HG02981 (cell line): ENCODE measurements around the gene KIRREL1.

Experiments used
- ATAC-seq: cut with Tn5 transposase; IDR thresholded peaks from one replicate; pipeline ENCODE4 v1.9.1; 2021; ENCODE audit warnings: mild to moderate bottlenecking, moderate library complexity; ENCODE audit not compliant: unreplicated experiment

Gene KIRREL1

DNA sequence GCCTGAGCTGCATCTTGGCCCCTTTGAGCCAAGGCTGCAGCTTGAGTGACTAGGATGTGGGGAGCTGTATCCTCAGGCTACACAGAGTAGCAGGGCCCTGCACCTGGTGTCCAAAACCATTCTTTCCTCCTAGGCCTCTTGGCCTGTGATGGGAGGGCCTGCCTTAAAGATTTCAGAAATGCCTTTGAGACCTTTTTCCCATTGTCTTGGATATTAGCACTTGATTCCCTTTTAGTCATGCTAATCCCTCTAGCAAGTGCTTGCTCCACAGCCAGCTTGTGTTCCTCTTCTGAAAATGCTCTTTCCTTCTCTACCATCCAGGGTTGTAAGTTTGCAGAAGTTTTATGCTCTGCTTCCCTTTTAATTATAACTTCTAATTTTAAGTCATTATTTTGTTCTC, 21.7 kb upstream of the KIRREL1 start:
- no peak for ATAC-seq

DNA sequence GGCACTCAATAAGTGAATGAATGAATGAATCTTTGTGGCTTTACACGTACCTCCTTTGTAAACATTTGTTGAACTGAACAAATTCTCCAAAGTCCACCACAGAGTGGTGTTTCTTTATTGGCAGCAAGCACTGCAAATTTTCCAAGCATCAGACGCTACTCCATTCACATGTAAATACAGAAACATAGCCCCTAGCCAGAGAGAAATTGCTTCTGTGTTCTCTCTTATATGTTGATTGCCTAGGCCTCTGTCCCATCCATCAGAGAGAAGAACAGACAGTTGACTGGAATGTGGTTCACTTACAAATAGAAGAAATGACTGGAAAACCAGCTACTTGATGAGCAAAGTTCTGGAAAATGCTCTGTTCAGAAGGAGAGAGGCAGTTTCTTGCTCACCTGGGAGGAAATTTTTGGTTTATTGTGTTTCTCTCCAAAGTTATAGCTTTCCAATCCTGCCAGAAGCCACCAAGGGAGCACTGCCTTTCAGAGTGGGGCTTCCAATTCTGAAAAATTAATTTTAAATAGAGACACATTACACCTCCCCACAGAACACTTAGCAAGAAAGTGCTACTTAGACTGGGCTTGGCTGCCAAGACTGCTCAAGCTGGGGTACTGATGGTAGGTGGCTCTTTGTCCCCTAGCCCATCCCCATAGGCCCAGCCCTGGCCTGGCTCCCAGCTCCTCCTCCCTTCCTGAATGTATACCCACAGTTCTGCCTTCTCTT, 18.1 kb upstream of the KIRREL1 start:
- no peak for ATAC-seq

DNA sequence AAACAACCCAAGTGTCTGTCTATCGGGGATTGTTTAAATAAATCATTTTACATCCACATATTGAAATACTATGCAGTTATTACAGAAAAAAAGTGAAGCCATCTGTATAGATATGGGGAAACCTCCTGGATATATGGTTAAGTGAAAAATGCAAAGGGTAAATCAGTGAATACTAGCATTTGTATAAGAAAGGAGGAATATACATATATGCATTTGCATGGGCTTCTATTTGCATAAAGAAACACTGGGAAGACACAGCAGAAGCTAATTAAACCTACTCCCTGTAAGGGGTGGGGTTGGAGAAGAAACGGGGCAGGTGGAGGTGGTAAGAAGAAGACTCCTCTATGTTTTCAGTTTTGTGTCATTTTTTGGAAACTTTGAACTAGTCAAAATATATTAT, 16.6 kb upstream of the KIRREL1 start:
- no peak for ATAC-seq

DNA sequence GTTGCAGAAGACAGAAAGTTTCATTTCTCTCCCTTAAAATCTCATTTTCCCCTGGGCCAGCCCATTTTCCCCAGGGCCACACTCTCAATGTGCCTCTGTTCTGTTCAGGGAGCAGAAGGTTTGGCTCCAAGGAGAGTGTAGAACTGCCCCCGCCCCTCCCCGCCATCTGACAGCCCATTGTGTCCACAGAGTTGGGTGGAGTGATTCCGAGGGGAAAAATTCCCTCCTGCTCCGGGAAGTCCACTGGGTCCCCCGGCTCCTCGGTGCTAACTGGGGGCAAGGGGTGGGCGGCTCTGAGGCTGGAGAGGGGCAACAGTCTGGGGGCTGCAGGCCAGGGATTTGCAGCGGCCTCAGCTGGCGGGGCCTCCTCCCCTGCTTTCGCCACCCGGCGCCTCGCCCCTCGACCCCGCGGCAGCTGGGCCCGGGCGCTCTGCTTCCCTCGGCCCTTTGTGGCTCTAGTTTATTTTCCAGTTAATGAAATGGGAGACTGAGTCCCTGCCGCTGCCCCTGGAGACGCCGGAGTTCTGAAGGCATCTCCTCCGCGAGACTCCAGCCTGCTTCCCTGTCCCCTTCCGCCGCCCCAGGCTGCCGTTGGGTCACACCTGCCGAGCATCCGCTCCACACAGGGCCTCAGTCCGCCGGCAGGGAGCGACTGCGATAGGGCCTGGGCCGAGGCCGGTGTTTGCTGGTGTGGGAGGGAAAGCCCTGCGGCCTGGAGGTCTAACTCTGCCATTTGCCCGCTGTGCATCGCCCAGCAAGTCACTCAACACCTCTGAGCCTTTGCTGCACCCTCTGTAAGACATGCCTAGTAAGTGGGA, 14.7 kb upstream of the KIRREL1 start:
- no peak for ATAC-seq

DNA sequence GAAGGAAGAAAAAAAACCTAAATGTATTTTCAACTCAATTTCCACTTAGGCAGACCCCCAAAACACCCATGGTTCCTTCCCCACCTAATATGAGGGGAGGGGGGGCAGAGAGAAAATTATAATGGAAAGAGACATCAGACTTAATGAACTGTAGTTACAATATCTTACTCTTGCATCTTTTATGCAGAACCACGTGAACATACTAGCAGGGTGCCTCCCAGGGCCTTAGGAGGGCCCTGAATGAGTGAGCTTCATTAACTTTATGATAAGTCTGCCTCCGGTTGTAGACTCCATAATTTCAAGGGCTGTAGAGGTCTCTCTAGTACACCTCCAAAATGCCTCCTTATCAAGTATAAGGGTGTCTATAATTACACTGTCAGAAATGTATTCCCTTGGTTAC, 11.3 kb upstream of the KIRREL1 start:
- ATAC-seq, result no peak

DNA sequence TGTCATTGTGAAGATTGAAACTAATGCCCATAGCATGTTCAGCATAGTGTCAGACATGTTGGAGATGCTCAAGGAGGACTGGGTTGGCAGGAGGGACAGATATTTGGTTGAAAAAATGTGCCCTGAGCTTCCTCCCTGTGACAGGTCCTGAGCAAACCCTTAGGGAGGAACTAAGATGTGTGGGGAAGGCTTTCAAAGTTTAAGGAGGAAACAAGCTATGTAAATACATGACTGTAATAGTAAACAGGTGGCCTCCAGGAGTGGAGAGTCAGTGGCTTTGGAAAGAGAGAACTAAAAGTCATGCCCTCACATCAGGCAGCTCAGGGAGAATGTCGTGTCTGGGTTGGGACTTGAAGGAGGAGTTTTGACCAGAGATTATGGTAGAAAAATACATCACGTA, 9.7 kb upstream of the KIRREL1 start:
- no peak for ATAC-seq

DNA sequence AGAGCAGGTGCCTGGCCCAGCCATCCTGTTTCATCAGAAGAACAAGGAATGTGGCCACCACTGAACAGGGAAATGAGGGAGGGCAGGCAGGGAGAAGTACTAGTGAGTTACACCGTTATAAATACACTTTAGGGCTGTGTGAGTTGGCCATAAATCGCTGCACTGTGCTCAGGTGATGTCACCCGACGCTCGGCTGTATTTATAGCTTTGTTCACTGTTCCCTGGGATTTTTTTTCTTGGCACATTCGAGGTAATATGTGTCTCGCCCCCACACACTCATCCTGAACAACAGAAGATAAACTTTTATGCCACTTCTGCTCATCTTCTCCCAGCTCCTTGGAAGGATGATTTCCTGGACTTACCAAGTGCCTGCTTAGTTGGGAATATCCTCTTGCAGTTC, 9.0 kb upstream of the KIRREL1 start:
- no peak for ATAC-seq

DNA sequence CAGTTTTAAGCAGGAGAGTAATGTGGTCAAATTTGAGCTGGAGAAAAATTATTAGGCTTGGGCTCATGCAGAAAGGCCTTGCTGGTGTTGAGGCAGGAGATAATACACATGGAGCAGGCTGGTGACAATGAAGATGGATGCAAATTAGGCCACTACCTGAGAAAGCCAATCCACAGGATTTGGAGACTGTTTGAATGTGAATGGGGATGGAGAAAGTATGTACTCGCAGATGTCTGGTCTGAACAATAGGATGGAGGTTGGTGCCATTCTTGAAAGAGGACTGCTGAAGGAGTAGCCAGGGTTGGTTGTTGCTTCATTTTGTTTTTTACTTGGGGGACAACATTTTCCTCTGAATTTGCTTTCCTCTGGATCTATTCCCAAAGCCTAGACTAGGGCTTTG, 8.0 kb upstream of the KIRREL1 start:
- no peak for ATAC-seq

DNA sequence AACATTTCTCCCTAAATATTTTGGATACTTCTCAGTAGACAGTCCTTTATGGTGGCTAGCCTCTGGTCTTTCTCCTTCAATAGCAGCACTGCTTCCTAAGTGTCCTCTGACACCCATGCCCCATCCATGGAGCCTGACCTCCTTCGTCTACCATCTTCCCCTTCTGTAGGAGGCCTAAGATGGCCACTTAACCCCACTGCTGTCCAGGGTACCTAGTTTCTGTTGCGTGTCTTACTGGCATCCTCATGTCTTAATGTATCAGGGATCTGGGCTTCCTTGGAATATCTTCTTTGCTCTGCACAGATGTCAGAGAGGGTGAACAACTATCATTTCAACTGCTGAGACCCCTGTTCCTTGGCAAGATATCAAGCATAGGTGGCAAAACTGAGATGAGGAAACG, 5.4 kb upstream of the KIRREL1 start:
- no peak for ATAC-seq

DNA sequence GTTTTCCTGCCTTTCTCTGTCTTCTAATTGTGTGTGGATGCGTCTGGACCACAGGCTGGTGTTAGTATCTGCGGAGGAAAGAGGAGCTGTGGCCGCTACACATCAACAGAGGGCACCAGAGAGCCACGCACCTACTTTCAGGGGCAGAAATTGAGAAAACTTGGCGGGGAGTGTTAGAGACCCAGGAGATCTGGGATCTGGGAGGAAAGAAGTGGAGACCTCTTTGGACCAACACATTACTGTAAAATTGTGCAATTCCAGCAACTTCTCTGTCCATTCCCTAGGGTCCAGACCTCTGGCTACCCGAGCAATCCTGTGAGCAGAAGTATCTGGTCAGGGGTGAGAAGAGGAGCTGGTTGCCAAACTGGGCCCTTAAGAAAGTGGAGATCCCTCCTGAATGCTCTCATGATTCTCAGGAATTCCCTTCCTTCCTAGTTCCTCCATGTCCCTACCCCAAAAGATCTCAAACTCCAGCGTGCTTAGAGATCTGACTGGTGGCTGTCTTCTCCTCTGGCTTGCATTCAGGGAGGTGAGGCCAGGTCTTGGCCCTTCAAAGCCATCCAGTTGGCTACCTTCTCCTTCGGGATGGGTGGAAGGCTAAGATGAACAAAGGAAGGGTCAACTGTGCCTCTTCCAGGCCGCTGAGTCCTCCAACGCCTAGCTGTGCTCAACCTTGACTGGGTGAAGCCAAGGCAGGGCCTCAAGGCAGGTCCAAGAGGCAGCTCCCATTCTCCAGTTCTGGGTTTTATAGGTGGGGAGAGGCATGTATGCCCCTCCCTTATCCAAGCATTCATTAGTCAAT, 1.2 kb upstream of the KIRREL1 start:
- ATAC-seq, result no peak

DNA sequence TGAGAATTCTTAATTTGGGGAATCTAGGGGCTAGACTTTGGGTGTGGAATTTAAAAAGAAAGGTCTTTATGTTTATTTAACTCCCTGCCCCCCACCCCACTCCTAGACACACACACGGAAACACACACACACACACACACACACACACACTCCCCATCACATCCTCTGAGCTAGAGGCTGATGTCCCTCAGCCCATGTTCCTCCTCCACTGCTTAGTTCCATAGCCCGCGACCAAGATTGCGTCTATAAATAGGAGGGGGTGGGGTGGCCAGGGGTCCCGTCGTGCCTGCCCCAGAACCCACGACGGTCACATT, 655 bp upstream of the KIRREL1 start:
- no peak for ATAC-seq

DNA sequence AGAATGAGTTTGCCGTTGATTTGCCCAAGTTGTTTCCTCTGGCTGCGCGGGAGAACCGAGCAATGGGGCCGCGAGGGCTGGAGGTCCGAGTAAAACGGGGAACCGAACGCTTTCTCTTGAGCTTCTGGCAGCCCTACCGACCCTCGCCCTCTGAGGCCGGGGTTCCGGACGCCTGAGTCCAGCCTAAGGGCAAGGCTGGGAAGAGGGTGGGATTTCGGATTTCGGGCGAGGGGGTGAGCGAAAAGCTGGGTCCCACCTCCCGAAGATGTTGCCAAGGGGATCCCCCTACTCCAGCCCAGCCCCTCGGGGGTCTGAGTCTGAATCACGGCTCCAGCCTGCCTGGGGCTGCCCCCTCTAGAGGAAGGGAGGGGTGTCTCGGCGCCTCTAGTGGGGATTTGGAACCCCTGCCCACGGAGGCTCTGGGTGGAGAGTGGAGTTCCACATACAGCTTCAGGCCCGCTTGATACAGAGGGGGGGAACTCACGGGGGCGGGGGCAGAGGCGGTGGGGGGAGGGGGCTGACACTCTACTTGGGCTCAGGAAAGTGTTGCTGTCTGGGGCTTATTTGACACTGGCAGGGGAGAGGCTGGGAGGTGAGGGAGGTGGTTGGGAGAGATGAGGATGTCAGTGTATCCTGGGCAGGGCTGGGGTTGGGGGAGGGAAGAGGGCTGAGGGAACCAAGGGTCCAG, 617 bp downstream of the KIRREL1 start:
- ATAC-seq, result no peak

DNA sequence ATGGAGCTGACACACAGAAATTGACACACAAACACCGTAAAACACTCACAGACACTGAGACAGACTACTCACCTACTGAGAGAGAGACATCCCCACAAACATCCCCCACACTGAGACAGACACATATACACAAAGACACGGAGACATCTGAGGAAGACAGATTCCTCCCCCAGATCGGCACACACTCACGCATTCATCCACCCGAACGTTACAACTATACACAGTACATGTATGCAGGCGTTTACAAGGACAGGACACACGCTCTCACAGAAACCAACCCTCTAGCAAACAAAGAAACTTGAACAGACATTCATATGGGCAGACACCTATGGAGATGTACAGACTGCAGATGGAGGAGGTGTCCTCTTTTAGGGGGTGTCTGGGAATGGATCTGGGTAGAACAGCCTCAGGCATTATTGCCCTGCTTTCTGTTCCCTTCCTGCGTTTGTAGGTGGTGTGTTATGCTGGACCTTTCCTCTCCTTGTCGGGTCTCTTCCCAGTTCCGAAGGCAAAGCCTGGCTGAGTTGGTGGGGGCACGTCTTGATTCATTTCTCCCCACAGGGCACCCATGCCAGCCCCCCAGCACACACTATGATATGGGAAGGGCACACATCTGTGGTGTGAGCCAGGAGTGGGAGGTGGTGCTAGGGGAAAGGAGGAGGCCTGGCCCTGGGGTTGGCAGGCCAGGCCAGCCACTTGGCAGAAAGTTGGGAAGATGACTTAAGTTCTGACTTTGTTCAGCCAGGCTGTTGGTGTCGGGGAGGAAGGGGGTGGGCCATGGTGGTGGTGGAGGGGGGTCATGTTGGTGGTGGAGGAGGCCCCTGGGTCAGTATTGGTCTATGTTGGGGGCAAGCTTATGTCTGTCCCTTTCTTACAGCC, 1.5 kb downstream of the KIRREL1 start:
- no peak for ATAC-seq

DNA sequence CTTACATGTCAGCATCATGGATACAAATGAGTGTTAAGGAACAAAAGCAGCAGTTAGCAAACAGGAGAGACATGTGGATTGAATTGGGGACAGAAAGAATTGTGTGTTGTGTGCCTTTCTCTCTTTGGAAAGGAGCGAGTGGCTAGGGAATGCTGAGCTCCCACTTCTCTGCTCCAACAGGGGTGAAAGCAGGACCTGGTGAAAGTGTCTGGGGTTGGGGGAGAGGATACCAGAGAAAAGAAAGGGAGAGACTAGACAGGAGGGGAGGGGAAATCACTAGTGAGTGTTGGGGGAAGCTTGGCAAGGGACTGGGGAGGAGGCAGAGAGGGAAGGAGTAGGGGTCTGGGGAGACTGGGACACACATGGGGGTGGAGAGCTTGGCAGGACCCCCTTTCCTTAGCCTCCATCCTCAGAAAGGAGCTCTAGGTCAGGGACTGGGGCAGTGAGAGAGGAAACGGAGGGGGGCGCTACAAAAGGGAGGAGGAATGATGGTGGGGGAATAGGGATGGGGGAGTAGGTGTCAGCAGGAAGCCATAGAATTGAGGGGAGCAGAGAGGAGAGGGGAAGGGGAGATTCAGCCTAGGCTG, 2.2 kb downstream of the KIRREL1 start:
- no peak for ATAC-seq

DNA sequence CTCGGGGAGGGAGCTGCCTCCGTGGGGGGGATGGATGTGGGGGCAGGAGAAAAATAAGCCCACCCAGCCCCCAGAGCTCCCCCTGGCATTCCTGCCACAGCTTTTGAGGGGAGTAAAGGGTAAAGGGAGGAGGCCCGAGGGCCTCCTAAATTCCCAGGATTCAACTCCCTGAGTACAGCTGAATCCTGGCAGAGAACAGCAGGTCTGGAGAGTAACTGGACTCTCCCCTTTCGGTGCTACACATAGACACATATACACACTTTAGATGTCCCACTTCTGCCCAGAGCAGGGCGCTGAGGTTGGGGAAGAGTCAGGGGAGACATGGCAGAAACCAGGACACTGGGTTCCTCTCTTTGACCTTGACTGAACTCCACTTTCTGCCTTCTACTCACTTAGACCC, 3.0 kb downstream of the KIRREL1 start:
- no peak for ATAC-seq

DNA sequence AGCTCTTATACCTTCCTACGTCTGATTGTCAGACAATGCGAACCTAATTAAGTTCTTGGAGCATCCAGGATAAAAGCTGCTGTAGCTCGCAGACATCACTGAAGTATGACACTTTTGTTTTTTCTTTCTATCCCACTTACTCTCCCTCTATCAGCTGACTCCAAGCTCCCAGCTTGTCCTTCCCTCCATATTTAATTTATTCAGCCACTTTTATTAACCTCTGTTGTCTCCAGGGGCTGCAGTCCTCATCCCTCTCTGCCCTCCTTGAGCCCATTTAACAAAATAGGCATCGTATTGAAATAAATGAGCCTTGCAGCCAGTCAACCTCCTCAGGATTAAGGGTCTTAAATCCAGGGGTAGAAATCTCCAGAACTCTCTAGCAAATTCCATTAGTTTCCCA, 7.1 kb downstream of the KIRREL1 start:
- ATAC-seq, result no peak

DNA sequence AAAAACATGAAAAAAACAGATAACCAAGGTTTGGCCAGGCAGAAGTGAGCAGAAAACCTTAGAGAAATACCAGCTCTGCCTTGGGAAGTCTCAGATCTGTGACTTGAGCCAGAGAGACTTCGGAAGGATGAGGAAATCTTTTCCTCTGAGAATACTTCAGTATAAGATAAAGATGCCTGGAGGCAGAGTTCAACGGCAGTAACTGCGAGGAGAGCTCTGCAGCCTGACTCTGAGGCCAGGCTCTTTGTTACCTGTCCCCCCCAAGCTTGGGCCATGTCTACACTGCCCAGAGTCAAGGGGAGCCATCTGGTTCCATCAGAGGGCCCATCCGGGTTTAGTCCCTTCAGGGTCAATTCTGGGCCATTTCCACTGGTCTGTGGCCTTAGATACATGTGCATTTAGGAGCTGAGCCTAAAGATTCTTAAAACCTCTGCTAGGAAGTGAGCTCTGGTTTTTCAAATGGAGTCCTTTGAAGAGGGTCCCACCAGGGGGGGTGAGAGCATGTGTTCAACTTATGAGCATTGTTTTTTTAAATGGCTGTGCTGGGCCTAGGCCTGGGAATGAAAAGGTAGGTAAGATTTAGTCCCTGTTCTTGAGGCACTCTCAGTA, 8.7 kb downstream of the KIRREL1 start:
- no peak for ATAC-seq

DNA sequence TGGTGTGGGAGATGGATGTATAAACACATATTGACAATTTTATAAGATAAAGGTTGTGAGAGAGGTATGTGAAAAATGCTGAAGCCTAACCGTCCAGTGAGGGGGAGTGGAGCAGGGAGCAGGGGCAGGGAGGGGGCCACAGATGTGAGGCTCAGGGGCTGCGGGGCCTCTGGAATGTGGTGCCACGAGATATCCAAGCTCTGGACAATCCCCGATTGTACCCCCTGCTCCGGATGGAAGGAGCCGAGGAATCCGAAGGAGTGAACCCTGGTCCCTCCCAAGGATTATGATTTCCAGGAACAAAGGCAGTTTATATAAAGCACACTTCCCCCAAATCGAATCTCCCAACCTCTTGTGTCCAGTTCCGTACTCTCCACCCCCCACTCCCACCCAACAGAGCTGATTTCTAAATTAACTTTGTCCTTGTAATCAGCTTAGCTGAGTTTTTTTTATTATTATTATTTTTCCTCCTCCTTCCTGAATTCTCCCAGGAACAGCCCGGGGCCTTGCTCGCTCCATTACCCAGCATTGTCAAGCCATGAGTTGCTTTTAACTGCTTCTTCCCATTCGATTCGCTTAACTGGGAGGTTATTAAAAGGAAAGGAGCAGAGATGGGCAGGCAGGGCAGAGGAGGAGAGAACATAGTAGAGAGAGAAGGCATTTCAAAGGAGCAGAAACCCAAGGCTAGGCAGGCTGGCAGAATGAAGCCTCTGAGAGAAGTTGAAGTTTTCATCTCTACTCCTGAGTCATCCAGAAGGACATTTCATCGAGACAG, 9.4 kb downstream of the KIRREL1 start:
- ATAC-seq, result no peak

DNA sequence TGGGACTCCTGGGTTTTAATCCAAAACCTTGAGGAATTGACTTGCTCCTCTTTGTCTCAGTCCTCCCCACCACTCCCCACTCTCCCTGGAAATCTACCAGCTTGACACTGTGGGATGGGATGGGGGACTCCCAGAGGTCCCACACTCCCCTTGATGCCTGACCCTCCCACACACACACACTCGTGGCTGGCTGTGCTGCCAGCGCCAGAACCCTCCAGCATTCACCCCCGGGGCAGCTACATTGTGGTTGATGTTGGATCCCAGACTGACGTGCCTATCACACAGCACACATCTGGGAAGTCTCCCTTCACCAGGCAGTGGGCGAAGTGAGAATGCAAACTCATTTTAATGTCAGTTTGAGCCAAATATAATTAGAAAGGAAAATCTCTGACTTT, 10.0 kb downstream of the KIRREL1 start:
- ATAC-seq, result no peak
